HepG2 (cell line): Measurements from ENCODE around the gene STPG4. TPM values are rescaled to one million over a fixed set of nuclear protein-coding genes. Genes with fewer than 3 reads are reported as not detected.

Experiments used
- AHR ChIP-seq: IDR thresholded peaks from 2 replicates; pipeline ENCODE4 v1.6.1; 2018; ENCODE audit warnings: missing genetic modification reagents, missing compliant biosample characterization
- GTF3A ChIP-seq: sonication (generic); formaldehyde crosslinking; conservative IDR thresholded peaks from 2 replicates; pipeline ENCODE4 v1.4.0; 2020; ENCODE audit warnings: mild to moderate bottlenecking, missing genetic modification reagents
- HMG20B ChIP-seq: conservative IDR thresholded peaks from 2 replicates; pipeline ENCODE4 v1.6.1; 2016; ENCODE audit warnings: missing genetic modification reagents, missing compliant biosample characterization
- IKZF5 ChIP-seq: IDR thresholded peaks from 2 replicates; pipeline ENCODE4 v1.6.1; 2018; ENCODE audit warnings: missing genetic modification reagents, mild to moderate bottlenecking, missing compliant biosample characterization
- KDM2A ChIP-seq: sonication (generic); formaldehyde crosslinking; IDR thresholded peaks from 2 replicates; pipeline ENCODE4 v1.4.0; 2020; ENCODE audit warnings: low read depth, missing genetic modification reagents, borderline replicate concordance
- MEIS2 ChIP-seq: sonication (generic); formaldehyde crosslinking; IDR thresholded peaks from 2 replicates; pipeline ENCODE4 v1.9.0; 2021; ENCODE audit warnings: mild to moderate bottlenecking, missing genetic modification reagents
- NRL ChIP-seq: sonication (generic); formaldehyde crosslinking; IDR thresholded peaks from 2 replicates; pipeline ENCODE4 v1.5.0; 2020; ENCODE audit warnings: missing genetic modification reagents, mild to moderate bottlenecking, moderate library complexity, borderline replicate concordance
- POLR2AphosphoS2 ChIP-seq: IDR thresholded peaks from 2 replicates; pipeline ENCODE4 v1.6.1; 2011; ENCODE audit warnings: low read depth, low read length, improper control_type of control experiment
- SIX4 ChIP-seq: sonication (generic); formaldehyde crosslinking; IDR thresholded peaks from 2 replicates; pipeline ENCODE4 v1.4.0; 2020; ENCODE audit warnings: missing genetic modification reagents
- STAG1 ChIP-seq: sonication (generic); formaldehyde crosslinking; IDR thresholded peaks from 2 replicates; pipeline ENCODE4 v1.4.0; 2020; ENCODE audit warnings: missing genetic modification reagents
- XBP1 ChIP-seq: sonication (generic); formaldehyde crosslinking; IDR thresholded peaks from 2 replicates; pipeline ENCODE4 v1.5.0; 2020; ENCODE audit warnings: missing genetic modification reagents
- XRCC5 ChIP-seq: fragments of 200-400 bp; formaldehyde crosslinking; optimal IDR thresholded peaks from 2 replicates; pipeline ENCODE3; 2017; ENCODE audit warnings: mild to moderate bottlenecking, low read length
- ZKSCAN5 ChIP-seq: sonication (generic); formaldehyde crosslinking; IDR thresholded peaks from 2 replicates; pipeline ENCODE4 v1.5.1; 2020; ENCODE audit warnings: mild to moderate bottlenecking, missing genetic modification reagents
- ZNF207 ChIP-seq: fragments of 450-650 bp; IDR thresholded peaks from 2 replicates; pipeline ENCODE4 v1.6.1; 2016; ENCODE audit warnings: antibody characterized with exemption, borderline replicate concordance
- ZNF343 ChIP-seq: sonication (generic); formaldehyde crosslinking; IDR thresholded peaks from 2 replicates; pipeline ENCODE4 v1.4.0; 2020; ENCODE audit warnings: mild to moderate bottlenecking, missing genetic modification reagents
- ZNF367 ChIP-seq: sonication (generic); formaldehyde crosslinking; IDR thresholded peaks from 2 replicates; pipeline ENCODE4 v1.4.0; 2020; ENCODE audit warnings: missing genetic modification reagents, borderline replicate concordance
- ZNF552 ChIP-seq: sonication (generic); formaldehyde crosslinking; IDR thresholded peaks from 2 replicates; pipeline ENCODE4 v1.9.0; 2022; ENCODE audit warnings: missing genetic modification reagents, mild to moderate bottlenecking, borderline replicate concordance
- ZNF556 ChIP-seq: sonication (generic); formaldehyde crosslinking; IDR thresholded peaks from 2 replicates; pipeline ENCODE4 v1.4.0; 2020; ENCODE audit warnings: mild to moderate bottlenecking, missing genetic modification reagents, borderline replicate concordance
- ZNF674 ChIP-seq: sonication (generic); formaldehyde crosslinking; IDR thresholded peaks from 2 replicates; pipeline ENCODE4 v1.5.0; 2020; ENCODE audit warnings: low read depth, mild to moderate bottlenecking, missing genetic modification reagents
- ZNF800 ChIP-seq: sonication (generic); formaldehyde crosslinking; IDR thresholded peaks from 2 replicates; pipeline ENCODE4 v1.4.0; 2020; ENCODE audit warnings: missing genetic modification reagents
- ZNF891 ChIP-seq: sonication (generic); formaldehyde crosslinking; IDR thresholded peaks from 2 replicates; pipeline ENCODE4 v1.5.0; 2020; ENCODE audit warnings: mild to moderate bottlenecking, missing genetic modification reagents
- ZXDC ChIP-seq: sonication (generic); formaldehyde crosslinking; IDR thresholded peaks from 2 replicates; pipeline ENCODE4 v1.5.0; 2020; ENCODE audit warnings: mild to moderate bottlenecking, missing genetic modification reagents
- polyA plus RNA-seq, 8 experiments: library from polyadenylated mRNA; depleted of rRNA in 3 of 8; stranded (reverse) in 7 of 8; unstranded in 1 of 8; fragments of >200 nt; fragmentation: Illumina TruSeq in 4 of 8; extraction: Trizol in 4 of 8; gene quantifications; 2 replicates each; pipeline versions ENCODE4 v1.2.1 to v1.2.3, GENCODE V29; 2011 to 2016; ENCODE audit warnings: low read depth in 4 of 8, missing spikeins in 1 of 8, mixed read lengths in 1 of 8; ENCODE audit not compliant: insufficient read depth in 1 of 8
- total RNA-seq, 5 experiments: library from RNA; depleted of rRNA; stranded (reverse); fragments of >200 nt; fragmentation: Illumina TruSeq; extraction: Trizol; gene quantifications; 2 replicates each; pipeline ENCODE4 v1.2.3, GENCODE V29; 2016; ENCODE audit warnings: low read depth in 1 of 5
- TF ChIP-seq, protein P1 (sequence below): sonication (generic); formaldehyde crosslinking; IDR thresholded peaks from 2 replicates; pipeline ENCODE4 v1.4.0; 2020; ENCODE audit warnings: missing genetic modification reagents

STPG4 gene
- total and polyA plus RNA-seq, 2 of the 13 experiments (the other 11 are each of a cell fraction or from before 2014, with no cell fraction given) = 0.11 to 0.15 TPM

GRCh38 chr2:47070155-47070919, 84.8 kb downstream of the STPG4 start (continued):
- TF ChIP-seq ZNF800 (no peak), ZNF552 (CRISPR knock-in tag) (no peak; the same call in 1 of the 2 replicates), ZXDC (CRISPR knock-in tag) (no peak), POLR2AphosphoS2 (no peak), AHR (0 out of 2 replicates have a peak, but pooled peaks have one; percentile 18), KDM2A (CRISPR knock-in tag) (peak; percentile 1), XRCC5 (peak; percentile 12), NRL (peak; percentile 72; the same call in 1 of the 2 replicates), ZNF367 (no peak), SIX4 (CRISPR knock-in tag) (no peak; the same call in 1 of the 2 replicates), XBP1 (CRISPR knock-in tag) (no peak), ZNF343 (peak; percentile 96), ZNF207 (no peak), GTF3A (CRISPR knock-in tag) (peak; percentile 77; the same call in 1 of the 2 replicates), ZKSCAN5 (CRISPR knock-in tag) (no peak), IKZF5 (peak; percentile 48; the same call in 1 of the 2 replicates), ZNF556 (CRISPR knock-in tag) (0 out of 2 replicates have a peak, but pooled peaks have one; percentile 12), STAG1 (CRISPR knock-in tag) (no peak), ZNF674 (CRISPR knock-in tag) (no peak; the same call in 1 of the 2 replicates), MEIS2 (CRISPR knock-in tag) (peak; percentile 23; the same call in 1 of the 2 replicates), HMG20B (no peak), ZNF891 (peak; percentile 72)
- TF ChIP-seq, protein P1, sequence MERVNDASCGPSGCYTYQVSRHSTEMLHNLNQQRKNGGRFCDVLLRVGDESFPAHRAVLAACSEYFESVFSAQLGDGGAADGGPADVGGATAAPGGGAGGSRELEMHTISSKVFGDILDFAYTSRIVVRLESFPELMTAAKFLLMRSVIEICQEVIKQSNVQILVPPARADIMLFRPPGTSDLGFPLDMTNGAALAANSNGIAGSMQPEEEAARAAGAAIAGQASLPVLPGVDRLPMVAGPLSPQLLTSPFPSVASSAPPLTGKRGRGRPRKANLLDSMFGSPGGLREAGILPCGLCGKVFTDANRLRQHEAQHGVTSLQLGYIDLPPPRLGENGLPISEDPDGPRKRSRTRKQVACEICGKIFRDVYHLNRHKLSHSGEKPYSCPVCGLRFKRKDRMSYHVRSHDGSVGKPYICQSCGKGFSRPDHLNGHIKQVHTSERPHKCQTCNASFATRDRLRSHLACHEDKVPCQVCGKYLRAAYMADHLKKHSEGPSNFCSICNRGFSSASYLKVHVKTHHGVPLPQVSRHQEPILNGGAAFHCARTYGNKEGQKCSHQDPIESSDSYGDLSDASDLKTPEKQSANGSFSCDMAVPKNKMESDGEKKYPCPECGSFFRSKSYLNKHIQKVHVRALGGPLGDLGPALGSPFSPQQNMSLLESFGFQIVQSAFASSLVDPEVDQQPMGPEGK (CRISPR knock-in tag) = peak; percentile 98
